ENCODE data around the gene TPTE2. TPM values are rescaled to one million over a fixed set of nuclear protein-coding genes. Genes with fewer than 3 reads are reported as not detected.

The TPTE2 gene
- total and polyA plus RNA-seq, 9 of the 15 experiments (the other 6 are each of a cell fraction or from before 2014, with no cell fraction given), result not detected

DNA sequence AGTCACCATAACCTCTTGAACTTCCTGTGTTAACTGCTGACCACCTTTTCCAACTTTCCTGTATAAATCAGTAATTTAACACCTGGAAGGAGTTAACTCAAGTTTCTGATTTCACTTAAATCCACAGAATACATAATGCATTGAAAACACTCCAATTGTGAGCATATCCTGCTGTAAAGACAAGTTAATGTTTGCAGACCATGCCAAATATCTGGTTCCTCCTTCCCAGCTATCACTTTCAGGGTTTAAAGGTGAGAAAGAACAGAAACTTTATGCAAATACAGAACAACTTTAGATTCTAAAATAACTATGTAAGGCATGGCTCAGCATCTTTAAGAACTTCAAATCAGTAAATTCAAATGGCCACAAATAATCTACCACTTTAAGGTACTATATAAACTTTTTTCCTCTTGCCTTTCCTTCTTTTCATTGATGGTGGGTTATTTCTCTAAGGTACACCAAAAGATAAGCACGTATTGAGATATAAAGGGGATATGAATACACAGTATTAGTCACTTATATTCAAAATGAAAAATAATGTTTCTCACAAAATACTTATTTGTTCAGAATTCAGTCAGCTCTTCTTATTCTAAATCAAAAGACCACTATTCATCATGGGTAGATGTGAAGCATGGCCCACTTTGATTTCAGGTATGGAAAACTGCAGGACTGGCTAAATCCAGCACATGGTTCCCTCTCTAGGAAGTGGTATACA is 6.6 kb upstream of the TPTE2 start:
- H2AFZ ChIP-seq (ENCODE audit: low read depth, low read length), result no peak overlapping the region
- H3K9me3 ChIP-seq (replicated peaks; ENCODE audit: control insufficient read depth, insufficient read depth, low read depth, low read length), result no peaks in the 10 kb centered on the region
- no peak overlapping the region for H3K4me3 ChIP-seq
- H4K20me1 ChIP-seq (replicated peaks; ENCODE audit: control insufficient read depth, insufficient read depth, low read length), result no peaks in the 10 kb centered on the region
- no peaks in the 10 kb centered on the region for H3K9me1 ChIP-seq (ENCODE audit: control insufficient read depth, insufficient read depth, low read length)
- no peak for TF ChIP-seq CBX1 (IDR thresholded peaks at IDR 0.05; ENCODE audit: low read depth)
- no peak for TF ChIP-seq MLX (CRISPR knock-in tag; conservative IDR thresholded peaks at IDR 0.05)
- no peak for TF ChIP-seq ZNF311 (CRISPR knock-in tag; IDR thresholded peaks at IDR 0.05)
- no peaks in the 10 kb centered on the region for H3K27me3 ChIP-seq (ENCODE audit: control insufficient read depth in 2 of 2, insufficient read depth in 2 of 2, low read length in 2 of 2)
- H3K36me3 ChIP-seq (ENCODE audit: control insufficient read depth, insufficient read depth, low read length), result no peaks in the 10 kb centered on the region
- FAIRE-seq, result no peak
- no peak overlapping the region for H3K4me2 ChIP-seq (ENCODE audit: insufficient read depth, low read length)
- intact Hi-C loops (cut with micrococcal nuclease) (no loop called here), in situ Hi-C loops (cut with MboI) (no loop called here)
- CTCF ChIA-PET (ENCODE audit: low intra/inter-chr PET ratio), result no interaction called here
- POLR2A ChIA-PET, result no interaction called here
- no peak for DNase-seq (ENCODE audit: extremely low read depth in 1 of 4, low spot score in 3 of 4)
- no peaks in the 10 kb centered on the region for H3K79me2 ChIP-seq (ENCODE audit: control insufficient read depth, insufficient read depth, low read length)
- no TSS peak for BruUV-seq (replicated peaks)
- H3K4me1 ChIP-seq (replicated peaks in 1 of 2; ENCODE audit: control insufficient read depth in 2 of 2, insufficient read depth in 2 of 2, low read length in 2 of 2), result peaks cover 0 to 7% of the 10 kb centered on the region in 2 experiments; a peak in 2 of 5 replicates
- H3K9ac ChIP-seq (ENCODE audit: insufficient read depth in 1 of 2, low read depth in 2 of 2, low read length in 2 of 2), result no peak overlapping the region
- WGBS (ENCODE audit: insufficient coverage, low coverage, missing lambda C conversion rate), result 0% methylated on average over 1 of the region's 1 CpG
- no peak for ATAC-seq
- no peak overlapping the region for H3K27ac ChIP-seq (ENCODE audit: extremely low read depth, low read depth, low read length)

GRCh38 chr13:19561585-19561984 is 253 bp upstream of the TPTE2 start:
- BruUV-seq (replicated peaks), result no TSS peak
- Histone ChIP-seq H3K4me1 (replicated peaks in 1 of 2; ENCODE audit: control insufficient read depth in 2 of 2, insufficient read depth in 2 of 2, low read length in 2 of 2) (peaks cover 0 to 7% of the 10 kb centered on the region in 2 experiments; a peak in 2 of 5 replicates), H3K27me3 (ENCODE audit: control insufficient read depth in 2 of 2, insufficient read depth in 2 of 2, low read length in 2 of 2) (no peaks in the 10 kb centered on the region), H3K9me3 (replicated peaks; ENCODE audit: control insufficient read depth, insufficient read depth, low read depth, low read length) (no peaks in the 10 kb centered on the region), H4K20me1 (replicated peaks; ENCODE audit: control insufficient read depth, insufficient read depth, low read length) (no peaks in the 10 kb centered on the region), H3K9ac (ENCODE audit: insufficient read depth in 1 of 2, low read depth in 2 of 2, low read length in 2 of 2) (no peak overlapping the region), H2AFZ (ENCODE audit: low read depth, low read length) (no peak overlapping the region), H3K4me2 (ENCODE audit: insufficient read depth, low read length) (no peak overlapping the region), H3K9me1 (ENCODE audit: control insufficient read depth, insufficient read depth, low read length) (no peaks in the 10 kb centered on the region), H3K36me3 (ENCODE audit: control insufficient read depth, insufficient read depth, low read length) (no peaks in the 10 kb centered on the region), H3K79me2 (ENCODE audit: control insufficient read depth, insufficient read depth, low read length) (no peaks in the 10 kb centered on the region), H3K4me3 (no peak overlapping the region), H3K27ac (ENCODE audit: extremely low read depth, low read depth, low read length) (no peak overlapping the region)
- ATAC-seq (no peak), DNase-seq (ENCODE audit: extremely low read depth in 1 of 4, low spot score in 3 of 4) (no peak), FAIRE-seq (no peak)
- ChIA-PET POLR2A (no interaction called here), CTCF (ENCODE audit: low intra/inter-chr PET ratio) (no interaction called here)
- in situ Hi-C loops (cut with MboI) (no loop called here), intact Hi-C loops (cut with micrococcal nuclease) (no loop called here)
- 50% methylated on average over 4 of the region's 28 CpGs for WGBS (ENCODE audit: insufficient coverage, low coverage, missing lambda C conversion rate)
- TF ChIP-seq, protein P1, sequence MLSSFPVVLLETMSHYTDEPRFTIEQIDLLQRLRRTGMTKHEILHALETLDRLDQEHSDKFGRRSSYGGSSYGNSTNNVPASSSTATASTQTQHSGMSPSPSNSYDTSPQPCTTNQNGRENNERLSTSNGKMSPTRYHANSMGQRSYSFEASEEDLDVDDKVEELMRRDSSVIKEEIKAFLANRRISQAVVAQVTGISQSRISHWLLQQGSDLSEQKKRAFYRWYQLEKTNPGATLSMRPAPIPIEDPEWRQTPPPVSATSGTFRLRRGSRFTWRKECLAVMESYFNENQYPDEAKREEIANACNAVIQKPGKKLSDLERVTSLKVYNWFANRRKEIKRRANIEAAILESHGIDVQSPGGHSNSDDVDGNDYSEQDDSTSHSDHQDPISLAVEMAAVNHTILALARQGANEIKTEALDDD (IDR thresholded peaks at IDR 0.05), result no peak
- TF ChIP-seq ZC3H8 (IDR thresholded peaks at IDR 0.05), result no peak
- TF ChIP-seq CEBPZ (IDR thresholded peaks at IDR 0.05; ENCODE audit: borderline replicate concordance, low read depth, low read length), result no peak

Measured in K562 (cell line).